ENCODE results near the gene IPCEF1. TPM values are rescaled to one million over a fixed set of nuclear protein-coding genes. Genes with fewer than 3 reads are reported as not detected.
A peak's percentile ranks its signal among the peaks of the same experiment; 100 is the strongest.

IPCEF1 gene
- total RNA-seq, 1 experiment from 2014 or later = not detected

- DNase-seq (ENCODE audit: extremely low read depth, low read depth) = no peak
Observed at GRCh38 chr6:154298297-154298696, 58.3 kb downstream of the IPCEF1 start.

GRCh38 chr6:154297721-154298120 lies 58.9 kb downstream of the IPCEF1 start:
- no peak for DNase-seq (ENCODE audit: extremely low read depth, low read depth)

GRCh38 chr6:154297210-154297609 lies 59.4 kb downstream of the IPCEF1 start:
- DNase-seq (ENCODE audit: extremely low read depth, low read depth) = no peak

GRCh38 chr6:154295733-154296132 lies 60.9 kb downstream of the IPCEF1 start:
- no peak for DNase-seq (ENCODE audit: extremely low read depth, low read depth)

- peak; percentile 13 for DNase-seq (ENCODE audit: extremely low read depth, low read depth)
Observed at GRCh38 chr6:154292855-154293519, 63.6 kb downstream of the IPCEF1 start.

GRCh38 chr6:154292066-154292465 lies 64.5 kb downstream of the IPCEF1 start:
- peak; percentile 25 for DNase-seq (ENCODE audit: extremely low read depth, low read depth)

GRCh38 chr6:154289818-154290508 lies 66.6 kb downstream of the IPCEF1 start:
- DNase-seq (ENCODE audit: extremely low read depth, low read depth) = no peak

GRCh38 chr6:154285826-154286225 lies 70.8 kb downstream of the IPCEF1 start:
- DNase-seq (ENCODE audit: extremely low read depth, low read depth) = no peak

- no peak for DNase-seq (ENCODE audit: extremely low read depth, low read depth)
Observed at GRCh38 chr6:154284313-154284853, 72.2 kb downstream of the IPCEF1 start.

- no peak for DNase-seq (ENCODE audit: extremely low read depth, low read depth)
Observed at GRCh38 chr6:154280521-154280920, 76.1 kb downstream of the IPCEF1 start.

- no peak for DNase-seq (ENCODE audit: extremely low read depth, low read depth)
Observed at GRCh38 chr6:154277629-154278017, 79.0 kb downstream of the IPCEF1 start.

- peak; percentile 13 for DNase-seq (ENCODE audit: extremely low read depth, low read depth)
Observed at GRCh38 chr6:154276810-154277628, 79.6 kb downstream of the IPCEF1 start.

GRCh38 chr6:154274168-154274567 lies 82.4 kb downstream of the IPCEF1 start:
- no peak for DNase-seq (ENCODE audit: extremely low read depth, low read depth)

- no peak for DNase-seq (ENCODE audit: extremely low read depth, low read depth)
Observed at GRCh38 chr6:154268486-154268885, 88.1 kb downstream of the IPCEF1 start.

GRCh38 chr6:154267508-154268106 lies 89.0 kb downstream of the IPCEF1 start:
- DNase-seq (ENCODE audit: extremely low read depth, low read depth) = no peak

GRCh38 chr6:154266560-154267099 lies 90.0 kb downstream of the IPCEF1 start:
- DNase-seq (ENCODE audit: extremely low read depth, low read depth) = no peak

- DNase-seq (ENCODE audit: extremely low read depth, low read depth) = no peak
Observed at GRCh38 chr6:154261688-154262397, 94.8 kb downstream of the IPCEF1 start.

- DNase-seq (ENCODE audit: extremely low read depth, low read depth) = no peak
Observed at GRCh38 chr6:154258064-154258757, 98.4 kb downstream of the IPCEF1 start.

- DNase-seq (ENCODE audit: extremely low read depth, low read depth) = no peak
Observed at GRCh38 chr6:154257067-154257466, 99.5 kb downstream of the IPCEF1 start.

Data from NCI-H460 (cell line).